Ramos (cell line): ENCODE results near the gene CXCR6.

Experiments
- in situ Hi-C: fragments of 300-500 bp; cut with MboI; formaldehyde crosslinking; loops from one replicate; pipeline ENCODE4 v1.14.3; 2022; ENCODE audit warnings: low sequenced_read_pairs; ENCODE audit not compliant: unreplicated experiment

CXCR6 gene

DNA sequence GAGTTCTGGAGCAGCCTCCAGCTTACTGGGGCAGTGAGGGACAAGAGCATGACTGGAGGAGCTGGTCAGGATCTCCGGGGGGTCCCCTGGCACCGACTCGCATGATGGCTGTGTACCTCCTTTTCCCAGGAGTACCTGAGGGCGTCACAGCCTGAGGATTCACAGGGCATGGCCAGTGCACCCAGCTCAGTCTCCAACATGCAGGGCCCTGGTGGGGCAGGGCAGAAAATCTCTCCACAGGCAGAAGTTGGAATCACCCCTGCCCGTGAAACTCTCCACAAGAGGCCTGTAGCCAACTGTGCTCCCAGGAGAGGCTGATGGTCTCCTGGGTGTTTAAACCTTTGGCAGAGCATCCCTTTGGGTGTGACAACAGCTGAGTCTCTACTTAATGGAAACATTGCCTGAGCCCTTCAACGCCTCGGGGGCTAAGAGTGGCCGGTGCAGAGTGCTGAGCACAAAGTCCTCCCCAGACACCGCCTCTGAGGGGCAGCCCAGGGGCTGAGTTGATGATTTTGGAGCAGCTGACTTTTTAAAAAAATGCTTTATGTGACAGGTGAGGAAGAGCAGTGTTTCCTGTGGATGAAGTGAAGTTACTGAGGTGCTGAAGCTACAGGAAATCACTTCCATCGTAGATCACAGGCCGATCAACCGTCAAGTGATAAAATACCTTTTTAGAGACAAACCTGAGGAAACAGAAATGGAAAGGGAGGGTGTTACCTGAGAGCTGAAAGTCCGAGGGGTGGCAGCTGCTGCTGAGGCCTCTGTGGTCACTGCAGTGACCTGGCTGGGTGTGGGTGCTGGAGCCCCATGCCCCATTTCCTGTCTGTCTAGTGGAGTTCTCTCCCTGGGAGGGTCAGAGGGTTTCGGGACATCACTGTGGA is 21.9 kb upstream of the CXCR6 start:
- in situ Hi-C loops, result no loop called here

DNA sequence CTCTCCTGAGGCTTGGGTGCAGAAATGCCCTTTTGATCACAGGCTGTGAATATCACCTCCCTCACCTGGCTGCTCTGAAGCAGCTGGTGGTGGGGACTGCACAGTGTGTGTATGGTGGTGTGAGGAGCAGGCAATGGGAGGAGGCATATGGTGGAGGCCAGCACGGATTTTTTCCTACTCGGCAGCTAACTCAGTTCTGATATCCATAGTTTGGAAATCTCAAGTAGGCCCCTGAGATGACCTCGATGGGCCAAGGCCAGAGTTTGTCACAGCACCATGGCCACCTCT is 21.3 kb upstream of the CXCR6 start:
- in situ Hi-C loops, result no loop called here

DNA sequence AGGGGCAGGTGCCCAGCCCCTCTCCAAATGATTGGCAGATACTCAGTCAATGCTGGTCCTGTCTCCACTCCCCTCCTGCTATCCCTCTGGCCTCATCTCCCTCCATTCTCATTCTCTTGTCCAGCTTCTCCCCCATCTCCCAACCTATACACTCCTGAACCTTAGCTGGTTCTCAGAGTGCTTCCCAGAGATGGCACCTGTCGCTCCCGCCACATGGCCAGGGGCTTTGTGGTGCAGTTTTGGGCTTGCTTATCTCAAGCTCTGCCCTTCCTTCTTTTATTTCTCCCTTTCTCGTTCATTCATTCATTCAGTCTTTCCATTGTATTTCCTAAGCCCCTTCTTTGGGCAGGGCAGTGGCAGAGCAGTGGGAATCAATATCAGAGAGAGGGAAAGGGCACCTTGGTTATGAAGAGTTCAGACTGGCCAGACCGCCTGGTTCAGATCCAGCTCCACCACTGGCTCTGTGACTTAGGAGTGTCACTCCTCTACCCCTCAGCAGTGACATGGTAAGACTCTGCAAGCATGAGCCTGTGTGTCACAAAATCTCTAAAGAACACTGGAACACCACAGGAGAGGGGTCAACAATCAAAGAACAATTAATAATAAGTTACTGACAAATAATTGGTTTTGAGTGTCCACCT is 20.2 kb upstream of the CXCR6 start:
- in situ Hi-C loops, result no loop called here

DNA sequence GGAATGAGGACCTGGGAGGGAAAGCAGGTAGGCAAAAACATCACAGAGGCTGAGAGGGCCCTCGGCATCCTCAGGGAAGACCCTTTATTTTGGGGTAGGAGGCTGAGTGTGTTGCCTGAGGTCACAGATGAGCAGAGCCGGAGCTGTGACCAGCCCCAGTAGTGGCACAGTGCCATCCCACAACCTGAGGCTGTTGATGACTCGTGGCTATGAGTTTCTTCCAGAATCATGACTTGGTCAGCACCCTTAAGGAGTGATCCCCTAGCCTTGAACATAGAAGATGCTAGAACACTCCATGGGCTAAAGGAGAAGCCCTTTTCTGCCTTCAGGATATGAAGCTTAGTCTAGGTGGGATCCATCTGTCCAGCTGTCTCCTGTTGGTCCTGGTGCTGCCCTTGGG is 19.5 kb upstream of the CXCR6 start:
- in situ Hi-C loops, result no loop called here

DNA sequence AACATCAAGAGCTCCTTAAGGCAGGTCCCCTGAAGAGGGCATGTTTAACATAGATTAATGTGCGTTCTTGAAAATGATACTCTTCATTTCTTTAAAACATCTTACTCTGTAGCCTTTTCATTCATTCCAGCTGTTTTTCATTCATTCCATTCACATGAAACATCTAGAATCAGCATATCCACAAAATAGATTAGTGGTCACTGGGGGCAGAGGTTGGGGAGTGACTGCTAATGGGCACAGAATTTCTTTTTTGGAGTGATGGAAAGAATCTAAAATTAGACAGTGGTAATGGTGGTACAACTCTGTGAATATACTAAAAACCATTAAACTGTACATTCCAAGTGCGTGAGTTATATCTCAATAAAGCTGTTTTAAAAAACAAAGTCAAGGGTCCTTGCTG is 15.4 kb upstream of the CXCR6 start:
- in situ Hi-C loops, result loop anchor here (5.0 to 25.0 kb wide), 2 partner anchors 176 to 891 kb away; partner anchors contain the start of gene CLEC3B

DNA sequence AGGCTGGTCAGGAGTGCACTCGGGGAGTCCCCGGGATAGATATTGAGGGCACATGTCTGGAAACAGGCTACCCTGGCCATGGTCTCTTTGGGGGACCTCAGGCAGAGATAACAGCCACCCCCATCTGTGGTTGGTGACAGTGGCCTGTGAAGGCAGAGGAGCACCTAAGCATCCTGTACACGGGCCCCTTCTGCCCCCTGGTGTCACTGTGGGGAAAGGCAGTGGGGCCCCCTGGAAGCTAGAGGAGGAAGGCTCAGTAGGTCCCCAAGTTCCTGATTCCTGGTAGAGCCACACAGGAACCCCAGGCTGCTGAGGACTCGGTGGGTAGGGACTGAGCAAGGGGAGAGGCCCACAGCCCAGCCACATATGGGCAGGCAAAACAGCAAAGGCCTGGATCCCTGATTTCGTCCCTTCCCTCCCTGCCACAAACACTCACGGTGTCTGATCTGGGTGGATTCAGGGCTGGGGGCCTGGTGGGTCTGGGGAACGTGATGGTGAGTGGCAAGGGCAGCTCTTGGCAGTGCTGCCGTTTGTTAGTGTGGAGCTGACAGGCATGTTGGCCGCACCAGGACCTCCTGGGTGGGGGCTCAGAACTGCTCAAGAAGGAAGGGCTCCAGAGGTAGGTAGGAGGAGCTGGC is 14.1 kb upstream of the CXCR6 start:
- in situ Hi-C loops, result loop anchor here (5.0 to 25.0 kb wide), 2 partner anchors 177 to 892 kb away; partner anchors contain the start of gene CLEC3B

DNA sequence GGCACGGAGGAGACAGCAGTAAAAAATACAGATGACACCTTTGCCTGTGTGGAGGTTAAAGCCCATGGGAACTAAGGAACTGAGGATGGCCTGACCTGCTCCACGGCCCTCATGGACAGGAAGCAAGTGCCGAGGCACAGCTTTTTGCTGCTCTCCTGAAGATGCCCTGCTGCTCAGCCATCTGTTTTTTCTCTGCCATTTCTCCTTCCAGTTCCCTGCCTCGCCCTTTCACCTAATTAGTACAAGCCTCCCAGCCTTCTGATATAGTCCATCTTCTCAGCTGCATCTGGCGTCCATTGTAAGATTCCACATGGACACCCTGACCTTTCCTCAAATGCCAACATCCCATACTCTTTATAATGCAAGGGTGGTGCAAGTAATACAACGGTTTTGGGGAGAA is 11.8 kb upstream of the CXCR6 start:
- in situ Hi-C loops, result loop anchor here (10.0 to 25.0 kb wide), 2 partner anchors 273 to 894 kb away; partner anchors contain the start of genes CCR1 and CLEC3B

DNA sequence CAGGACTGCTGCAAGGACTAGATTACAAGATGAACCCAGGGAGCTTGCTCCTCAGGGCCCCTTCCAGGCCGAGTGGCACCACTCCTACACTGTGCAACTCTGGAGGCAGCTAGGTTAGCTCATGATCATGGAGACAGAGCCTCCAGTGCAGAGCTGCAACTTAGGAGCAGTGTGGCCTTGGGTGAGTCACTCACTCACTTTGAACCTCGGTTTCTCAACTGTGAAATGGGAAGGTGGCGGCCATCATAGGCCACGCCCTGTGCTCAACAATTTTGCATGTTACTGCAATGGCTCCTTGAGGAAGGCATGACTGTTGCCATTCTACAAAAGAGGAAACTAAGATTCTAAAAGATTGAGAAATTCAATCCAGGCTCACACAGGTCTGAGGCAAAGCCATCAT is 11.2 kb upstream of the CXCR6 start:
- in situ Hi-C loops, result loop anchor here (10.0 to 25.0 kb wide), 2 partner anchors 273 to 895 kb away; partner anchors contain the start of genes CCR1 and CLEC3B

DNA sequence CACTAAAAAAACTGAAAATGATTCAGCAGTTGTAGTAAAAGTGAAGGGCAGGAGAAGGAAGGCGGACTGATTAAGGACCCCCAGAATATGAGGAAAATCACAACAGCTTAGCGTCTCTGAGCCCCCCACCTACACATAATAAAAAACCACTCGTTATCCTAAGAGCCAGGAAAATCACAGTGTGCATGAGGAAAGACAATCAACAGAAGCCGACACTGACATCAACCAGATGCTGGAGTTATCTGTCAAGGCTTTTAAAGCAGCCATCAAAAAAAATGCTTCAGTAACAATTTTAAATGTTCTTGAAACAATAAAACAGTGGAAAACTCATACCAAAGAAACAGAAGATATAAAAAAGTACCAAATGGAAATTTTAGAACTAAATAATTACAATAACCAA is 9.7 kb upstream of the CXCR6 start:
- in situ Hi-C loops, result loop anchor here (10.0 to 25.0 kb wide), 2 partner anchors 271 to 896 kb away; partner anchors contain the start of genes CCR1 and CLEC3B

DNA sequence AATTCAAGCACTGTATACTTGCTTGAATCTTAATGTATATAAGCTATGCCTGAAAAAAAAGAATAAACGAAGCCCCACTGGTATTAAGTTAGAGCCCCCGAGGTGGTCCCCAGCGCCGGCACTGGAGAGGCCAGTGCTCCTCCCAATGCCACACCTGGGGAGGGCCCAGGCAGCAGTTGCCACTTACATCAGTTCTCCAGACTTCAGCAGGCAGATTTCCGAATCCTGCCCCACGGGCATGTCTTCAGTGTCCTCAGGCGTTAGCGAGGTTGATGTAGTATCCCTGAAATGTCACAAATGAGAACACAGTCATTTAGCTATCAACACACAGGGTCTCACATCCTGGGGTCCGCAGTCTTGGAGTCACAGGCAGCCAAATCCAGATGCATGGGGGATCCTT is 7.0 kb upstream of the CXCR6 start:
- in situ Hi-C loops, result loop anchor here (10.0 to 25.0 kb wide), 2 partner anchors 269 to 899 kb away; partner anchors contain the start of genes CCR1 and CLEC3B

DNA sequence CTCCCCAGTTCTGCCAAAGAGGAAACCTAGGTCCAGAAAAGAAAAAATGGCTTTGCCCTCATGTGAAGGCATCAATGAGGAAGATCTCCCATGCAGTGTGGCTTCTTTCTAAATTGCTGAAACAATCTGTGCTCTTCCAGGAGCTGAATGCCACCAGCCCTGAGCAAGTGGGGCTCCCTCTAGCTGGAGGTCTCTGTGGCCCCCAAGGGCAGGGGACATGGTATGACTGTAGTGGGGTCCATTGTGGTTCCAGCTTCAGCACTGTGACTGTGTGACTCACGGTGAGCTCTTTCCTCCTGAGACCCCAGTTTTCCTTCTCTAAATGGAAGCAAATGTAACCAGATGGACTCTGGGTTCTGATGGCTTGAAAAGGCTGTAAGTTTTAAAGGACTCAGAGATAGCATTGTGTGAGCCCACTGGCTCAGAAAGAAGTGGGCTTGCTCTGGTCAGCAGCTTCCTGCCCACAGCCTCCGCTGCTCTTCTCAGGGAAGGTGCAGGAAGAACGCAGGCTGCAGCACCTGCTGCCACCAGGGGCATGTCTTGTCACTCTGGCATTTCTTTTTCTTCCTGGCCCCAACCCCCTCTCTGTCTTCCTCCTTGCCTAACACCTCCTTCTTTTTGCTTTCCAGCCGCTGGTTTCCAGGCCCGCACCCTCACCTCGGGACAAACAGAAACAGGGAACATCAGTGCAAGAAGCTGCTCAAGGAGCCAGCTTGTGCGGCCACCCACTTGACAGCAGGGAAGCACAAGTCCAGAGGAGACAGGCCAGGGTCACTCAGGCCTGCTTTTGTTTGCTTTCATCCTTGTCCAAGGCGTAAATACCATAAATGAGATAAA is 5.8 kb upstream of the CXCR6 start:
- in situ Hi-C loops, result loop anchor here (10.0 to 25.0 kb wide), 2 partner anchors 267 to 900 kb away; partner anchors contain the start of genes CCR1 and CLEC3B

DNA sequence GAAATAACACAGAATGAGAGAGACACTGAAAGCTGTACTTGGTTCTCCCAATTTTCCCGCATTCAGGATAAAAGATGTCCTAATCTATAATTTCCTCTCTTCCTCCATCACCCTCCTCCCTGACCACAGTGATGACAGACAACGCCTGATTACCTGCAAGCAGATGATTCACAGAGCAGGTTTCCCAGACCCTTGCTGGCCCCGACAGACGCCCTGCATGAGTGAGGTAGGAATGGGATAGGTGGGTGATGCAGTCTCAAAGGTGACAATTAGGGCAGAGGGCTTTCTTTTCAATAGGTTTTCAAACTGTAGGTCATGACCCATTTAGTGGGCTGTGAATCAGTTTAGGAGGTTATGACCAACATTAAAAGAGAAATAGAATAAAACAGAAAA is 5.2 kb upstream of the CXCR6 start:
- in situ Hi-C loops, result loop anchor here (10.0 to 25.0 kb wide), 2 partner anchors 267 to 901 kb away; partner anchors contain the start of genes CCR1 and CLEC3B

DNA sequence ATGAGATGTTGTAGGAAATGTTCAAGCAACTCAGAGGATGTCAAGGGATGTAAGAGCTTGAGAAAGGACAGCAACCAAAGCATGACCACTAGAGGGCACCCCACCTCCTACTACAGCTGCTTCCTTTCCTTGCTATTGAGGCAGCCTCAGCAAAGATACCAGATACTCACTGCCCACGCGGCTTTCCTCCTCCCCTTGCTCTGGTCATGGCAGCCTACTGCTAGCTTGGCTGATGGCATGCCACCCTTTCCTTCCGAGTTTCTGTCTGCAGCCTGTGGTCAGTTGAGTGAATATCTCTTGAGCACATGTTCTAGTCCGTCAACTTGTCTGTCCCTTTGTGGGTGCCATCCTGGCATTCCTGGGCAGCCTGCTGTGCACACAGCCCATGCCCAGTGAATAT is 4.4 kb upstream of the CXCR6 start:
- in situ Hi-C loops, result loop anchor here (10.0 to 25.0 kb wide), 2 partner anchors 266 to 902 kb away; partner anchors contain the start of genes CCR1 and CLEC3B

DNA sequence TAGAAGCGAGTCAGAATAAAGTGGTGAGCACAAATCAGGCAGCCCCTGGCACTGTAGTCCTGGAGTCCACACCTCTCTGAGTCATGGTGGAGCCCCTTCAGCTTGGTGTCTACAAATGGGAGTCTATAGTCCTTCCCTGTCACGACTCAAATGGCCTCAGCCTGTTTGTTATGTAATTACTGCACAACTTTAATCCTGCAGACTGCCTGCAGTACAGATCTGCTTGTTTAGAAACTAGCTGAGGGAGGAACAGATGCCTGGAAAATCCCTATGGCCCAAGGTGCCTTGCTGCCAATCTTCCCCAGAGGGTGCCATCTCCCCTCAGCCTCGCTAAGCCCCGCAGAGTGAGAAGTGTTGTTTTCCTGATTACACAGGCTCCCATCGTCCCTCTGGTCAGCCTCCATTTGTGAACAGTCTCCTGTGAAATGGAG is 3.9 kb upstream of the CXCR6 start:
- in situ Hi-C loops, result loop anchor here (10.0 to 25.0 kb wide), 2 partner anchors 265 to 902 kb away; partner anchors contain the start of genes CCR1 and CLEC3B

DNA sequence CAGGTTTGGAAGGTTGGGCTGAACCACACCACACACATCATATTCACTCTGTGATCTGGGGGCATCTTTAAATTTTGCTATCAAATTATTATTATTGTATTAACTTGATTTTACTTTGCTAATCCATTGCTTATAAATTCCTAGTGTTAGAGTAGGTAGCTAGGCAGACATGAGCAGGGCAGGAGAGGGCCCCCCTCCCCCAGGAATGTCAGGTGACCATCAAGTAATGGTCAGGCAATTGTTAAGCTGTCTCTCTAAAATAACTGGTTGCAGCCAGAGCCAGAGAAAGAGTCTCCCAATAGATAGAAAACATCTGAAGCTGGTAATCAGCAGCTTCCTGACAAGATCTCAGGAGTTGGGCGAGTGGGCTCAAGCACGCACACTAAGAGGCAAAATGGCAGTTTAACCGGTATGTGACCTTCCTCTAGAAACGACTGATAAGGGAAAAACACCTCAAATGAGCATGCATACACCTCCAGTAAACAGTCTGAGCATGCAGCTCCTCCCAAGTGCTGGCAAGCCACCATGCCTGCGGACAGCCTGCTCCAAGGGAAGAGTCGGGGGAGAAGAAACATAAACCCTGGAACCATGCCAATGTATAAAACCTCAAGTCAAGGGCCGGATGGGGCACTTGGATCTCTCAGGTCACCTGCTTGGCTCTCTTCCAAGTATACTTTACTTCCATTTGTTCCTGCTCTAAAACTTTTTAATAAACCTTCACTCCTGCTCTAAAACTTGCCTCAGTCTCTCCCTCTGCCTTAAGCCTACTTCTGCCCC is 3.1 kb upstream of the CXCR6 start:
- in situ Hi-C loops, result loop anchor here (5.0 to 25.0 kb wide), 3 partner anchors 137 to 903 kb away; partner anchors contain the start of genes CCR5 and CLEC3B

DNA sequence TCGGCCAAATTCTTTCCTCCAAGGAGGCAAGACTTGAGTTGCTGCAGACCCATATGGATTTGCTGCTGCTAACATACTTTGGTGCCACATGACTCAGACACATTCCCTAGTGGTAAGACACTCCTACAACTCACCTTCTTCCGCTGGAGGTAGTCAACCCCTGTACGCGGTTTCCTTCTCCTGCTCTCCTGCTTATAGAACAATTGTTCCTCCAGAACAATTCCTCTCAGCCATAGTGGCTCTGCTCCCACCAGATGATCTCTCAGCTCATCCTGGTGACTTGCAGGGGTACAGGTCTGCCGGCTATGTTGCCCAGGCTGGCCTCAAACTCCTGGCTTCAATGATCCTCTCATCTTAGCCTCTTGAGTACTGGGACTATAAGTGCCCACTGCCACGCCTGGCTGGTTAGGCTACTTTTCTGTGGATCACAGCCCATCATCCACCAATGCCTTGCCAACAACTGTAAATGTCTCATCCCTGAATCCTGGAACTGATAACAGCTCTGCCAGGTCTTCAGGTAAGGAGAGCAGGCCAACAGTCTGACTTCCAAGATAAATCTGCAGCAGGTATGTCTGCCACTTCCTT is 2.4 kb upstream of the CXCR6 start:
- in situ Hi-C loops, result loop anchor here (5.0 to 25.0 kb wide), 3 partner anchors 136 to 904 kb away; partner anchors contain the start of genes CCR5 and CLEC3B

DNA sequence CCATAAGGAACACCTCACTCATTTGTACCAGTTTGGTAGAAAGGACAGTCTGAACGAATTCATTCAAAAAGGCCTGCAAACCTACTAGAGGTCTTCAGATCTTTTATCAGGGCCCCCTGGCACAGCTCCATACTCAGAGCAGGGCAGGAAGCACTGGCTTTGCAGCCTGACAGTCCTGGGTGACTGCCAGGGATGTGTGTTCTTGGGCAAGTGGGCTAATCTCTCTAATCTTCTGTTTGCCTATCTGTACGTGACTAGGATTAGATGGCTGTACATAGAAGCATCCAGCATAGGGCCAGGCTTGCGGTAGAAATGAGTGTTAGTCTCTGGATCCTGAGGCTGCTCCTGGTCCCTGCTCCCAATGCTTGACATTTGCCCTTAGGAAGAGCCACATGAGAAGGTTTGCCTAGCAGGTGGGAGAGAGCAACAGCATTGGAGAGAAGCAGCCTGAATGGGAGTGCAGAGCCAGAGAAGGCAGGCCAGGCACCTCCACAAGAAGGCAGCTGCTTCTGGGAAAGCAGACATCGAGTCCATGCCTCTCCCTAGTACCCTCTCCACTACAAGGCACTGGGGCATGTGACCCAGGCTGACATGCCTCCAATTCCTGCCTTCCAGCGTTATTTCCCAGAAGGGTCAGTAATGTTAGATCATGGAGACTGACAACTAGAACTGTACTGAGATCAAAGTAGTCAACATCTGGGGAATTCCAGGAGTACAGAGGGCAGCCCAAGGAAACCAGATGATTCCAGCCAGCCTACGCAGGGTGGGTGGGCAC is 1.0 kb upstream of the CXCR6 start:
- in situ Hi-C loops, result loop anchor here (5.0 to 25.0 kb wide), 3 partner anchors 135 to 905 kb away; partner anchors contain the start of genes CCR5 and CLEC3B
